Neural progenitor cell (in vitro differentiated cells): ENCODE data around the gene METTL25.

Experiments used
- CTCF ChIP-seq: fragments of 200-600 bp; sonication (generic); IDR thresholded peaks from 2 replicates; pipeline ENCODE4 v1.5.1; 2017; ENCODE audit warnings: antibody characterized with exemption, mild to moderate bottlenecking
- EZH2 ChIP-seq: fragments of 200-600 bp; sonication (generic); IDR thresholded peaks from 2 replicates; pipeline ENCODE4 v1.6.1; 2017; ENCODE audit warnings: antibody characterized with exemption, mild to moderate bottlenecking, moderate library complexity

DNA sequence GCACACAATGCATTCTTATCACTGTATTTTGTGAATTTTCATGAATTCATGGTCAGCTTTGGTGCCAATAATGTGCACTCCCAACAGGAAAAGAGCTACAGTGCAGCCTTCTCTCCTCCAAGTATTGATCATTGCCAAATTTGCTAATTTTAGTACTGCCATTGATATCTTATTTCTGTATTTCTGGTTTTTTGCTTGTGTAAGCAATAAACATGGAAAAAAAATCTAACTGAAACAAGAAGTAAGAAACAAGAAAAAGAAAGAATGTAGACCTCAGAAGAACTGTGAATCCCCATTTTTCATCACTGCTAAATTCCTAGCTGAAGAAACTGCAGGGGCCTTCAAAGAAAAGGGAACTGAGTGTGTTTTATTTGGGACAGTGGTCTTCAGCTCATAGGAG lies 161.2 kb downstream of the METTL25 start:
- TF ChIP-seq CTCF (no peak), EZH2 (no peak)
